ENCODE results near the gene PIF1. TPM values are rescaled to one million over a fixed set of nuclear protein-coding genes. Genes with fewer than 3 reads are reported as not detected.

PIF1 gene
- total RNA-seq, 1 donor from 2014 or later: 30.5 TPM

DNA sequence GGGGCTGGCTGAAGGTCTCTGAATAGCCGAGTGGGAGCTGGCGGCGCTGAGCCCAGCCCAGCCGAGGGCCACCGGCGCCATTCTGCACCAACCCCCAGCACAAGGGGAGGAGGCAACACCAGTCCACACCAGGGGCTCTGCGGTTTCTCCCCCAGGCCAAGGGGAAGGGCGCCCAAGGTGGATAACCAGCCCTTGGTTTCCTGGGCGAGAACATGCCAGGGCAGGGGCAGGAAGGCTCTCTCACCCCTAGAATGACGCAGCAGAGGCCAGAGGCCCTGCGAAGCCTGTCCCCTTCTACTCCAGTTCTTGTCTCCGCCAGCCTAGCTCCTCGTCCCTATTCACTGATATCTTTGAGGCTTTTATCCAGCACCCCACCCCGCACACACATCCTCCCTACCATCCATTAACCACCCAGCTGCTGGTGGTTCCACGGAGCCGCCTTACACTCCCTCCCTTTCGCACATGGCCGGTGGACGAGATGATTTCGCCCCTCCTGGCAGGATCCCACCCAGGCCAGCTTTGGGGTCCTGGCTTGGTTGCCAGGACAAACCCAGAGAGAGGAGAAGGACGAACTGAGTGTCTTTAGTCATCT is 51.3 kb downstream of the PIF1 start:
- TF ChIP-seq, protein P1, sequence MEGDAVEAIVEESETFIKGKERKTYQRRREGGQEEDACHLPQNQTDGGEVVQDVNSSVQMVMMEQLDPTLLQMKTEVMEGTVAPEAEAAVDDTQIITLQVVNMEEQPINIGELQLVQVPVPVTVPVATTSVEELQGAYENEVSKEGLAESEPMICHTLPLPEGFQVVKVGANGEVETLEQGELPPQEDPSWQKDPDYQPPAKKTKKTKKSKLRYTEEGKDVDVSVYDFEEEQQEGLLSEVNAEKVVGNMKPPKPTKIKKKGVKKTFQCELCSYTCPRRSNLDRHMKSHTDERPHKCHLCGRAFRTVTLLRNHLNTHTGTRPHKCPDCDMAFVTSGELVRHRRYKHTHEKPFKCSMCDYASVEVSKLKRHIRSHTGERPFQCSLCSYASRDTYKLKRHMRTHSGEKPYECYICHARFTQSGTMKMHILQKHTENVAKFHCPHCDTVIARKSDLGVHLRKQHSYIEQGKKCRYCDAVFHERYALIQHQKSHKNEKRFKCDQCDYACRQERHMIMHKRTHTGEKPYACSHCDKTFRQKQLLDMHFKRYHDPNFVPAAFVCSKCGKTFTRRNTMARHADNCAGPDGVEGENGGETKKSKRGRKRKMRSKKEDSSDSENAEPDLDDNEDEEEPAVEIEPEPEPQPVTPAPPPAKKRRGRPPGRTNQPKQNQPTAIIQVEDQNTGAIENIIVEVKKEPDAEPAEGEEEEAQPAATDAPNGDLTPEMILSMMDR (conservative IDR thresholded peaks at IDR 0.05): no peak
- DNase-seq (ENCODE audit: extremely low spot score, unreplicated experiment): no peak
- Mint-ChIP-seq H3K36me3 (no peaks in the 10 kb centered on the region), H3K9me3 (no peaks in the 10 kb centered on the region), H3K4me1 (ENCODE audit: unreplicated experiment) (peaks cover 22% of the 10 kb centered on the region), H3K27ac (peak overlapping the region; percentile 67), H3K27me3 (peaks cover 17% of the 10 kb centered on the region), H3K4me3 (peak overlapping the region; percentile 90)

DNA sequence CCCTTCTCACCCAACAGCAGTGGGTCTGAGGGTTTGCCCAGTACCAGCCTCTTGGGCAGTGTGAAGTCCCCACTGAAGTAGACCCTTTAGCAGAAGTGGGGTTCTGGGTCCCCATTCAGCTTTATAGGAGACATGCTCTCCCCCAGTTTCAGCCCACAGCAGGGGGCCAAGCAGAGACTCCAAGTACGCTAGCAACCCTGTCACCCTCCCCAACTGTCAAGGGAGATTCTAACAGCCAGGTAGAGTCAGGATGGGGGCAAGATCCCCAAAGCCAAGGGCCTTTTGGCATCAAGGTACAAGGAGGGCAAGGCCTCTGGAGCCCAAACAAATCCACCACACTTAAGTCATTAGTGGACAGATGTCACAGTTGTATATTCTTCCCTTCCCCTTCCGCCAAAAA is 51.8 kb downstream of the PIF1 start:
- peaks cover 17% of the 10 kb centered on the region for H3K27me3 Mint-ChIP-seq
- no peaks in the 10 kb centered on the region for H3K36me3 Mint-ChIP-seq
- H3K9me3 Mint-ChIP-seq: no peaks in the 10 kb centered on the region
- peaks cover 22% of the 10 kb centered on the region for H3K4me1 Mint-ChIP-seq (ENCODE audit: unreplicated experiment)
- DNase-seq (ENCODE audit: extremely low spot score, unreplicated experiment): no peak
- TF ChIP-seq, protein P1 (conservative IDR thresholded peaks at IDR 0.05): no peak
- peak overlapping the region; percentile 90 for H3K4me3 Mint-ChIP-seq
- no peak overlapping the region for H3K27ac Mint-ChIP-seq

DNA sequence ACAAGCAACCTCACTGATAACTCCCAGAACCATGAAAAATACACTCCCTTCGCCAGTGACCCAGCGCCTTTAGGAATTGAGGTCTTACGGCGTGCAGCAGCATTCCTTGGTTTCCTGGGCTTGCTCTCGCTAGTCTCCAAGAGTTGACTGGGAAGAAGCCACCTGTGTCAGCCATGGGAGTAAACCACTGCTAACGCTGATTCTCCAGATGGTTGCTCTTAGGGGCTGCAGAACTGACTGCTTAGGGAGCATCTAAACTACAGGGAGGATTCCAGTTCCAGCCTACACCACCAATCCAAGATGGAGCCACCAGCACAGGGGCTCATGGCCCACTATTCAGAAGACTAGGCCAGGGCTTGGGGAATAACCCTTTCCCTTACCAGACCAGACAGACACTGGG is 52.5 kb downstream of the PIF1 start:
- H3K36me3 Mint-ChIP-seq: peaks cover 1% of the 10 kb centered on the region
- H3K27ac Mint-ChIP-seq: no peak overlapping the region
- no peak for DNase-seq (ENCODE audit: extremely low spot score, unreplicated experiment)
- peaks cover 17% of the 10 kb centered on the region for H3K27me3 Mint-ChIP-seq
- TF ChIP-seq, protein P1 (conservative IDR thresholded peaks at IDR 0.05): no peak
- H3K4me3 Mint-ChIP-seq: peak overlapping the region; percentile 90
- H3K9me3 Mint-ChIP-seq: no peaks in the 10 kb centered on the region
- peaks cover 22% of the 10 kb centered on the region for H3K4me1 Mint-ChIP-seq (ENCODE audit: unreplicated experiment)

GRCh38 chr15:64772488-64772887 is 53.0 kb downstream of the PIF1 start:
- TF ChIP-seq, protein P1 (conservative IDR thresholded peaks at IDR 0.05): no peak
- H3K27ac Mint-ChIP-seq: no peak overlapping the region
- H3K4me3 Mint-ChIP-seq: peak overlapping the region; percentile 3
- peaks cover 4% of the 10 kb centered on the region for H3K36me3 Mint-ChIP-seq
- no peak for DNase-seq (ENCODE audit: extremely low spot score, unreplicated experiment)
- peaks cover 17% of the 10 kb centered on the region for H3K27me3 Mint-ChIP-seq
- no peaks in the 10 kb centered on the region for H3K9me3 Mint-ChIP-seq
- peaks cover 21% of the 10 kb centered on the region for H3K4me1 Mint-ChIP-seq (ENCODE audit: unreplicated experiment)

GRCh38 chr15:64770626-64771025 is 54.8 kb downstream of the PIF1 start:
- DNase-seq (ENCODE audit: extremely low spot score, unreplicated experiment): no peak
- Mint-ChIP-seq H3K4me1 (ENCODE audit: unreplicated experiment) (peaks cover 12% of the 10 kb centered on the region), H3K27me3 (peaks cover 6% of the 10 kb centered on the region), H3K4me3 (no peak overlapping the region), H3K9me3 (no peaks in the 10 kb centered on the region), H3K27ac (no peak overlapping the region), H3K36me3 (peaks cover 4% of the 10 kb centered on the region)
- TF ChIP-seq, protein P1 (conservative IDR thresholded peaks at IDR 0.05): no peak

Data from type B pancreatic cell (in vitro differentiated cells).